SK-N-SH treated with all-trans-retinoic acid at 6 μM for 48 hours (cell line): ENCODE data around the gene TMEM150B.

Experiments used
- ARNTL ChIP-seq: fragments of 450-650 bp; formaldehyde crosslinking; IDR thresholded peaks from 2 replicates; pipeline ENCODE4 v1.5.0; 2020; ENCODE audit warnings: low read depth, mild to moderate bottlenecking, moderate library complexity, borderline replicate concordance
- CSDC2 ChIP-seq: fragments of 250-450 bp; sonication (Bioruptor Pico); IDR thresholded peaks from 2 replicates; pipeline ENCODE4 v1.5.0; 2020; ENCODE audit warnings: mild to moderate bottlenecking, moderate library complexity
- OSR1 ChIP-seq: fragments of 250-450 bp; sonication (Bioruptor Pico); IDR thresholded peaks from 2 replicates; pipeline ENCODE4 v1.8.0; 2022; ENCODE audit warnings: moderate library complexity, mild to moderate bottlenecking, inconsistent platforms
- RARB ChIP-seq: fragments of 250-450 bp; sonication (Bioruptor Pico); IDR thresholded peaks from 2 replicates; pipeline ENCODE4 v1.8.0; 2021; ENCODE audit warnings: mild to moderate bottlenecking, moderate library complexity
- ZC3H10 ChIP-seq: fragments of 250-450 bp; sonication (Bioruptor Pico); IDR thresholded peaks from 2 replicates; pipeline ENCODE4 v1.5.1; 2021; ENCODE audit warnings: mild to moderate bottlenecking, moderate library complexity
- ZFP30 ChIP-seq: fragments of 450-650 bp; formaldehyde crosslinking; IDR thresholded peaks from 2 replicates; pipeline ENCODE4 v1.5.0; 2022; ENCODE audit warnings: mild to moderate bottlenecking, moderate library complexity
- ZNF8 ChIP-seq: fragments of 450-650 bp; formaldehyde crosslinking; IDR thresholded peaks from 2 replicates; pipeline ENCODE4 v1.5.0; 2020; ENCODE audit warnings: mild to moderate bottlenecking, moderate library complexity
- TF ChIP-seq, protein P1 (sequence below): fragments of 250-450 bp; sonication (Bioruptor Pico); IDR thresholded peaks from 2 replicates; pipeline ENCODE4 v1.8.0; 2020; ENCODE audit warnings: mild to moderate bottlenecking, moderate library complexity, borderline replicate concordance

DNA sequence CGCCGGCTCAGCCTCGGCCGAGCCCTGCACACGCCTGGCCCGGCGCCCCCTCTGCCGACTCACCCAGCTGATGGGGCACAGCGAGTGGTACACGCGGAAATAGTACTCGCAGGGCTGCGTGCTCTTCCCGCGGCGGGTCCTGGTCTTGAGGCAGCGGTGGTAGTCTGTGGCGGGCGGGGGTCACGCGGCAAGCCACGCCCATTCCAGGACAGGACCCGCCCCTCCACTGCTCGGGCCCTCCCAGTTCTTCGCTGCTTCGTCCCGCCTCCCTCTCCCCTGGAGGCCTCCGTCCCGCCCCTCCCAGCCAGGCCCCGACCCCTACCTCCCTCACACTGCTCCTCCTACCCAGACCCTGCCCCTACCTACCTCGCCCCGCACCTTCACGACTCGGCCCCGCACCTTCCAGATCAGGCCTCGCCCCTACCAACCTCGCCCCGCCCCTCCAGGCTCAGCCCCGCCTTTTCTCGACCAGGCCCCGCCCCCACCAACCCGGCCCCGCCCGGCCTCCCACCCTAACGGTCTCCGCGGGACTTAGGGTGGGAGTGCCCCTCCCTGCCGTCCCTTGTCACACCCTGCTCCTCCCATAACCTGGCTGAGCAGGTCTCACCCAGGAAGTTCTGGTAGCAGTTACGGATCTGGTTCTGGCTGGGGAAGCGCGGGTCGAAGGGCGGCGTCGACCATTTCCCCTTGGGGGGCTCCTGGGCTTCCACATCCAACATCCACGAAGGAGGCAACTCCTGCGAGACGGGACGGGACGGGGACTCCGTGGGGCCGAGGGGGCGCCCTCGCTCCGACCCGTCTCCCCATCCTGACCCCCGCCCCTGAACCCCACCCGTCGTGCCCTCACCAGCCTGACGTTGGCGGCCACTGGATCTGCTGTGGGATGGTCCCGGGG is 28.9 kb upstream of the TMEM150B start:
- TF ChIP-seq CSDC2 (CRISPR knock-in tag) (no peak), ZC3H10 (no peak), ZNF8 (CRISPR knock-in tag) (no peak), RARB (CRISPR knock-in tag) (no peak), ARNTL (CRISPR knock-in tag) (no peak), OSR1 (CRISPR knock-in tag) (no peak), ZFP30 (CRISPR knock-in tag) (no peak)
- TF ChIP-seq, protein P1, sequence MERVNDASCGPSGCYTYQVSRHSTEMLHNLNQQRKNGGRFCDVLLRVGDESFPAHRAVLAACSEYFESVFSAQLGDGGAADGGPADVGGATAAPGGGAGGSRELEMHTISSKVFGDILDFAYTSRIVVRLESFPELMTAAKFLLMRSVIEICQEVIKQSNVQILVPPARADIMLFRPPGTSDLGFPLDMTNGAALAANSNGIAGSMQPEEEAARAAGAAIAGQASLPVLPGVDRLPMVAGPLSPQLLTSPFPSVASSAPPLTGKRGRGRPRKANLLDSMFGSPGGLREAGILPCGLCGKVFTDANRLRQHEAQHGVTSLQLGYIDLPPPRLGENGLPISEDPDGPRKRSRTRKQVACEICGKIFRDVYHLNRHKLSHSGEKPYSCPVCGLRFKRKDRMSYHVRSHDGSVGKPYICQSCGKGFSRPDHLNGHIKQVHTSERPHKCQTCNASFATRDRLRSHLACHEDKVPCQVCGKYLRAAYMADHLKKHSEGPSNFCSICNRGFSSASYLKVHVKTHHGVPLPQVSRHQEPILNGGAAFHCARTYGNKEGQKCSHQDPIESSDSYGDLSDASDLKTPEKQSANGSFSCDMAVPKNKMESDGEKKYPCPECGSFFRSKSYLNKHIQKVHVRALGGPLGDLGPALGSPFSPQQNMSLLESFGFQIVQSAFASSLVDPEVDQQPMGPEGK (CRISPR knock-in tag) = no peak
